WERI-Rb-1 (cell line): ENCODE data around the gene IFRD2.

Experiments used
- DNase-seq: peaks from one replicate; pipeline ENCODE4 v3.0.0-alpha.2; 2020
- H3K27ac ChIP-seq: fragments of 250-450 bp; sonication (Bioruptor Pico); 2 replicates; pipeline ENCODE4 v1.5.1; 2020; ENCODE audit warnings: mild to moderate bottlenecking, moderate library complexity
- H3K27me3 ChIP-seq: fragments of 250-450 bp; sonication (Bioruptor Pico); 2 replicates; pipeline ENCODE4 v1.5.1; 2021; ENCODE audit warnings: mild to moderate bottlenecking, low read depth, moderate library complexity; ENCODE audit not compliant: insufficient read depth, severe bottlenecking
- H3K36me3 ChIP-seq: fragments of 250-450 bp; sonication (Bioruptor Pico); 2 replicates; pipeline ENCODE4 v1.5.1; 2020; ENCODE audit warnings: mild to moderate bottlenecking, moderate library complexity
- H3K4me3 ChIP-seq: 2 replicates; pipeline ENCODE4 v1.5.1; 2011; ENCODE audit warnings: low read depth, mild to moderate bottlenecking, control low read depth, low read length
- H3K9me3 ChIP-seq: fragments of 250-450 bp; sonication (Bioruptor Pico); 2 replicates; pipeline ENCODE4 v1.5.1; 2021; ENCODE audit warnings: mild to moderate bottlenecking, moderate library complexity; ENCODE audit not compliant: severe bottlenecking
- TF ChIP-seq, protein P1 (sequence below): IDR thresholded peaks from 2 replicates; pipeline ENCODE4 v1.5.1; 2011; ENCODE audit warnings: low read depth, mild to moderate bottlenecking, control low read depth, inconsistent platforms, low read length

The IFRD2 gene

DNA sequence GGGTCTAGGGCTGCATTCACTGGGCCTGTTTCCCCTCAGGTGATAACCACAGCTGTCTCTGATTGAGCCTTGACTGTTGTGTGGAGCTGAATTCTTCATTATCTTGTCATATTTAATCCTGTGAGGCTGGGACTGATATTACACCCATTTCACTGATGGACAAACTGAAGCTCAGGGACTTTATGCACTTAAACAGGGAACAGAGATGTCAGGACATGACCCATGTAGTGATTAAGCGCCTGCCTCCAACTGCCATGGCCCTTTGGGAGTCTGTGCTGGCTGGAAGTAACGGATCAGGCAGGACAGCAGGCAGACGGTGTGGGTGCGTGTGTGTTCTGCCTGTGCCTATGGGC lies 48.7 kb downstream of the IFRD2 start:
- H3K4me3 ChIP-seq = no peak overlapping the region
- H3K27ac ChIP-seq = no peak overlapping the region
- DNase-seq = no peak
- no peaks in the 10 kb centered on the region for H3K27me3 ChIP-seq
- TF ChIP-seq, protein P1, sequence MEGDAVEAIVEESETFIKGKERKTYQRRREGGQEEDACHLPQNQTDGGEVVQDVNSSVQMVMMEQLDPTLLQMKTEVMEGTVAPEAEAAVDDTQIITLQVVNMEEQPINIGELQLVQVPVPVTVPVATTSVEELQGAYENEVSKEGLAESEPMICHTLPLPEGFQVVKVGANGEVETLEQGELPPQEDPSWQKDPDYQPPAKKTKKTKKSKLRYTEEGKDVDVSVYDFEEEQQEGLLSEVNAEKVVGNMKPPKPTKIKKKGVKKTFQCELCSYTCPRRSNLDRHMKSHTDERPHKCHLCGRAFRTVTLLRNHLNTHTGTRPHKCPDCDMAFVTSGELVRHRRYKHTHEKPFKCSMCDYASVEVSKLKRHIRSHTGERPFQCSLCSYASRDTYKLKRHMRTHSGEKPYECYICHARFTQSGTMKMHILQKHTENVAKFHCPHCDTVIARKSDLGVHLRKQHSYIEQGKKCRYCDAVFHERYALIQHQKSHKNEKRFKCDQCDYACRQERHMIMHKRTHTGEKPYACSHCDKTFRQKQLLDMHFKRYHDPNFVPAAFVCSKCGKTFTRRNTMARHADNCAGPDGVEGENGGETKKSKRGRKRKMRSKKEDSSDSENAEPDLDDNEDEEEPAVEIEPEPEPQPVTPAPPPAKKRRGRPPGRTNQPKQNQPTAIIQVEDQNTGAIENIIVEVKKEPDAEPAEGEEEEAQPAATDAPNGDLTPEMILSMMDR = no peak
- no peaks in the 10 kb centered on the region for H3K9me3 ChIP-seq
- peaks cover 16% of the 10 kb centered on the region for H3K36me3 ChIP-seq

DNA sequence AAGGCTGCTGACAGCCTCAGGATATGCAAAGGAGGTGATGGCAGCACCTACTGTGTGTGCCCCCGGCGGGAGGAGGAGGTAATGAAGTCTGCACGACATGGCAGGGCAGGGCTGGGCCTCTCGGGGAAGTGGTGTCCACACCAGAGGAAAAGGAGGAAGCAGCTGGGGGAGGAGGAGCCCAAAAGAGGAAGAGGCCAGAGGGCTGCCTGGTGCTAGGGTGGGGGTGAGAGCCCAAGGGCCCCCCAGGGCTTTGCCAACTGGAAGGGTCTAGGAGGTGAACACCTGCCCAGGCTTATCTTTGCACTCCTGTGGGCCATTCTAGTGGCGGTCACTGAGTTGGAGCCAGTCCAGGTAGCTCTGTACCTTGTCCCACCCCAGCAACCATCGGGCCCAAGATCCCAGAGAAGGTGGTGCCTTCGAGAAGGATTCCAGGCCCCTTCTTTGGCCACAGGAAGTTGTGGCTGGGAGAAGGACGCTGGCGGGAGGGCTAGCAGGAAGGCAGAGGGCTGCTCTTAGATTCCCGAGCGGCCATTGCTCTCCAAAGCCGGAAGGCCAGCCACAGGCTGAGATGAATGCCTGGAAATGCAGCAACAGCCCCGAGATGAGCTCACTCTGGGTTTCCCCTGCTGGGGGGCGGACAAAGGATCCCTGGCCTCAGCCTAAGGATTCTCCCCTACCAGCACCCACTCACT lies 49.2 kb downstream of the IFRD2 start:
- DNase-seq = no peak
- peak overlapping the region; percentile 36; the same call in 1 of the 2 replicates for H3K27ac ChIP-seq
- peaks cover 16% of the 10 kb centered on the region for H3K36me3 ChIP-seq
- H3K27me3 ChIP-seq = no peaks in the 10 kb centered on the region
- TF ChIP-seq, protein P1 = no peak
- no peaks in the 10 kb centered on the region for H3K9me3 ChIP-seq
- no peak overlapping the region for H3K4me3 ChIP-seq

DNA sequence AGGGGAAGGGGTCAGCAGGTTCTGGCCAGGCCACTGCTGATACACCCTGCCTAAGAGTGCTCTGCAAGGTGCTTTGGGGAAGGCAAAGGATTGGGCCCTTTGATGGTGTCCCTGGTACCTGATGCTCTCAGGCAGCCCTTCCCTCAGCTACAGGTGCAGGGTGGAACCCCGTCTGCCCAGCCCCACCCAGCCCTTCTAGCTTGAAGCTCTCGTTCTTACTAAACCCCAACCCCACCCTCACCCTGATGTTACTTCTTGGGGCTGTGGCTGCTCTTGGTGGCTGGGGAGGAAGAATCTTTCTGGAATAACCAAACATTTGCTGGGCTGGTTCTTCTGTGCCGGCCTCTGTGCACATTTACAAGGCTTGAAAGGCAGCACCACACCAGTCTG lies 49.9 kb downstream of the IFRD2 start:
- DNase-seq = no peak
- Histone ChIP-seq H3K4me3 (no peak overlapping the region), H3K36me3 (peaks cover 10% of the 10 kb centered on the region), H3K27ac (no peak overlapping the region), H3K9me3 (no peaks in the 10 kb centered on the region), H3K27me3 (no peaks in the 10 kb centered on the region)
- TF ChIP-seq, protein P1 = no peak

DNA sequence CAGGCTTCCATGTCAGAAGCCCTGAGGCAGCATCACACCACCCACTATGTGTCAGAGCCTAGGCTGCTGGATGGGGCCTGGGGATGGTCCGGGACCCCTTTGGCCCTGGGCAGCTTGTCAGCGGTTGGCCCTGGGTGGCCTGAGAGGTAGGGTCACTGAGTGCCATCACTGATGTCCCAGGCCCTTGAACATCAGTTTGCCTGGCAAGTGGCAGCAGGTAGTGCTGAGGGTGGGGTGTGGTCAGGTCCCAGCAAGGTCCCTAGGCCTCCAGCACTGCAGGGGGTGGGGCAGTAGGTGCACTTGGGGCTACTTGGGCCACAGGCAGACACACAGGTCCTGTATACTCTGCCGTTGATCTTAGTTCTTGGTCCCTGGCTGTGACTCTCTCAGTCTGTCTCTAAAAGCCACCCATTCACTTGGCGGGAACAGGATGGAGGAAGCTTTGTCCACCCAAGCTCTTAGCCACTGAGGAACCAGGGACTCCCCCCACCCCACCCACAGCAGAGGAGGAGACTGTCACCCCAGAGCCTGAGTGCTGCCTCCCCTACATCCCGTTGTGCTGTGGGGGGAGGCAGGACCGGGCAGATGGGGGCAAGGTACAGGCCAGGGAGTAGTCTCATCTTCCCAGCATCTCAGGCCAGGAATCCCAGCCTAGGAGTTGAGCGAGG lies 50.4 kb downstream of the IFRD2 start:
- DNase-seq = no peak
- Histone ChIP-seq H3K27ac (peak overlapping the region; percentile 60), H3K27me3 (no peaks in the 10 kb centered on the region), H3K4me3 (no peak overlapping the region), H3K9me3 (no peaks in the 10 kb centered on the region), H3K36me3 (peaks cover 8% of the 10 kb centered on the region)
- TF ChIP-seq, protein P1 = no peak

DNA sequence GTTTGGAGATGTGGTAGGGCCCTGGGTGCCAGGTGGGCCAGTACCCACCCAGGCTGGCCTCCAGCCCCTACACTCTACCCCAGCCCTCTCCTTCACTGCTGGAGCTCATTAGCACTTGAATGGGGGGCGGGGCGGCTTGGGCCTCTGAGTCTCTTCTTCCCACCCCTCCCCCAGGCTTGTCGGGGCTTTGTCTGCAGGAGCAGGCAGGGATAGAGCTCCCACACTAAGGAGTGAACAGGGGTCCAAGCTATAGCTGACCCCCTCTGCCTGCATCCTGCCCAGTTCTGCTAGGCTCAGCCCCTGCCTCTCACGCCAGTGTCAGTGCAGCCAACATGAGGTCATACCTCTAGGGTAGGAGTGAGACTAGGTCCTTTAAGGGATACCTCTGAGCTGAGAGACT lies 51.1 kb downstream of the IFRD2 start:
- peak; percentile 85 for DNase-seq
- H3K4me3 ChIP-seq = no peak overlapping the region
- peak overlapping the region; percentile 60 for H3K27ac ChIP-seq
- no peaks in the 10 kb centered on the region for H3K27me3 ChIP-seq
- no peaks in the 10 kb centered on the region for H3K9me3 ChIP-seq
- peaks cover 8% of the 10 kb centered on the region for H3K36me3 ChIP-seq
- TF ChIP-seq, protein P1 = no peak
